ENCODE data around the gene SIAH3. TPM values are rescaled to one million over a fixed set of nuclear protein-coding genes. Genes with fewer than 3 reads are reported as not detected.

Gene SIAH3
- polyA plus RNA-seq, 4 donors = 0.01 to 0.06 TPM; not detected in 2

- H3K36me3 ChIP-seq (ENCODE audit: control insufficient read depth in 3 of 3, insufficient read depth in 2 of 3, low read depth in 1 of 3, low read length in 3 of 3) = no peaks in the 10 kb centered on the region
- no peak overlapping the region for H3K27ac ChIP-seq (ENCODE audit: low read depth in 1 of 3, low read length in 2 of 3)
- WGBS, 3 donors = 37 to 55% (median 48%) methylated on average over 7 of the region's 7 CpGs
- no peak for FAIRE-seq
- no peak for DNase-seq
- peaks cover 0 to 44% (median 18%) of the 10 kb centered on the region in 3 donors for H3K27me3 ChIP-seq (ENCODE audit: control insufficient read depth in 3 of 3, insufficient read depth in 3 of 3, low read length in 3 of 3)
- H3K4me1 ChIP-seq (ENCODE audit: control insufficient read depth in 3 of 3, insufficient read depth in 2 of 3, low read depth in 1 of 3, low read length in 2 of 3) = peaks cover 0 to 8% (median 0%) of the 10 kb centered on the region in 3 donors
- H3K4me3 ChIP-seq (ENCODE audit: low read depth in 1 of 3, low read length in 3 of 3) = no peak overlapping the region
- H3K9me3 ChIP-seq (ENCODE audit: control insufficient read depth in 2 of 2, insufficient read depth in 1 of 2, low read depth in 1 of 2, low read length in 1 of 2) = no peaks in the 10 kb centered on the region
Observed at GRCh38 chr13:45851956-45852355, 403 bp upstream of the SIAH3 start.

GRCh38 chr13:45850027-45850613 is 1.4 kb downstream of the SIAH3 start:
- Histone ChIP-seq H3K4me1 (ENCODE audit: control insufficient read depth in 3 of 3, insufficient read depth in 2 of 3, low read depth in 1 of 3, low read length in 2 of 3) (peaks cover 0 to 8% (median 0%) of the 10 kb centered on the region in 3 donors), H3K4me3 (ENCODE audit: low read depth in 1 of 3, low read length in 3 of 3) (no peak overlapping the region), H3K36me3 (ENCODE audit: control insufficient read depth in 3 of 3, insufficient read depth in 2 of 3, low read depth in 1 of 3, low read length in 3 of 3) (no peaks in the 10 kb centered on the region), H3K9me3 (ENCODE audit: control insufficient read depth in 2 of 2, insufficient read depth in 1 of 2, low read depth in 1 of 2, low read length in 1 of 2) (no peaks in the 10 kb centered on the region), H3K27ac (ENCODE audit: low read depth in 1 of 3, low read length in 2 of 3) (no peak overlapping the region), H3K27me3 (ENCODE audit: control insufficient read depth in 3 of 3, insufficient read depth in 3 of 3, low read length in 3 of 3) (peaks cover 0 to 46% (median 18%) of the 10 kb centered on the region in 3 donors)
- no peak for FAIRE-seq
- no peak for DNase-seq
- 48 to 57% (median 54%) methylated on average over 16 of the region's 16 CpGs for WGBS, 3 donors

- no peak overlapping the region for H3K4me3 ChIP-seq (ENCODE audit: low read depth in 1 of 3, low read length in 3 of 3)
- DNase-seq (no peak), FAIRE-seq (no peak)
- H3K36me3 ChIP-seq (ENCODE audit: control insufficient read depth in 3 of 3, insufficient read depth in 2 of 3, low read depth in 1 of 3, low read length in 3 of 3) = no peaks in the 10 kb centered on the region
- H3K27me3 ChIP-seq (ENCODE audit: control insufficient read depth in 3 of 3, insufficient read depth in 3 of 3, low read length in 3 of 3) = peaks cover 0 to 46% (median 18%) of the 10 kb centered on the region in 3 donors
- no peaks in the 10 kb centered on the region for H3K9me3 ChIP-seq (ENCODE audit: control insufficient read depth in 2 of 2, insufficient read depth in 1 of 2, low read depth in 1 of 2, low read length in 1 of 2)
- 59 to 67% (median 62%) methylated on average over 2 of the region's 2 CpGs for WGBS, 3 donors
- peaks cover 0 to 8% (median 0%) of the 10 kb centered on the region in 3 donors for H3K4me1 ChIP-seq (ENCODE audit: control insufficient read depth in 3 of 3, insufficient read depth in 2 of 3, low read depth in 1 of 3, low read length in 2 of 3)
- no peak overlapping the region for H3K27ac ChIP-seq (ENCODE audit: low read depth in 1 of 3, low read length in 2 of 3)
Observed at GRCh38 chr13:45849408-45849807, 2.1 kb downstream of the SIAH3 start.

GRCh38 chr13:45847554-45848224 is 3.9 kb downstream of the SIAH3 start:
- no peak overlapping the region for H3K4me3 ChIP-seq (ENCODE audit: low read depth in 1 of 3, low read length in 3 of 3)
- FAIRE-seq (no peak), DNase-seq (peak in 1 of 2 donors; percentile 40)
- H3K27ac ChIP-seq (ENCODE audit: low read depth in 1 of 3, low read length in 2 of 3) = peak overlapping the region in 1 of 3 donors; percentile 30
- peaks cover 0 to 8% (median 0%) of the 10 kb centered on the region in 3 donors for H3K4me1 ChIP-seq (ENCODE audit: control insufficient read depth in 3 of 3, insufficient read depth in 2 of 3, low read depth in 1 of 3, low read length in 2 of 3)
- no peaks in the 10 kb centered on the region for H3K36me3 ChIP-seq (ENCODE audit: control insufficient read depth in 3 of 3, insufficient read depth in 2 of 3, low read depth in 1 of 3, low read length in 3 of 3)
- 4 to 19% (median 17%) methylated on average over 13 of the region's 13 CpGs for WGBS, 3 donors
- H3K27me3 ChIP-seq (ENCODE audit: control insufficient read depth in 3 of 3, insufficient read depth in 3 of 3, low read length in 3 of 3) = peaks cover 0 to 40% (median 12%) of the 10 kb centered on the region in 3 donors
- H3K9me3 ChIP-seq (ENCODE audit: control insufficient read depth in 2 of 2, insufficient read depth in 1 of 2, low read depth in 1 of 2, low read length in 1 of 2) = no peaks in the 10 kb centered on the region

GRCh38 chr13:45846681-45847080 is 4.9 kb downstream of the SIAH3 start:
- H3K36me3 ChIP-seq (ENCODE audit: control insufficient read depth in 3 of 3, insufficient read depth in 2 of 3, low read depth in 1 of 3, low read length in 3 of 3) = no peaks in the 10 kb centered on the region
- no peak for FAIRE-seq
- no peak overlapping the region for H3K4me3 ChIP-seq (ENCODE audit: low read depth in 1 of 3, low read length in 3 of 3)
- peaks cover 0 to 32% (median 8%) of the 10 kb centered on the region in 3 donors for H3K27me3 ChIP-seq (ENCODE audit: control insufficient read depth in 3 of 3, insufficient read depth in 3 of 3, low read length in 3 of 3)
- H3K27ac ChIP-seq (ENCODE audit: low read depth in 1 of 3, low read length in 2 of 3) = no peak overlapping the region
- no peak for DNase-seq
- H3K4me1 ChIP-seq (ENCODE audit: control insufficient read depth in 3 of 3, insufficient read depth in 2 of 3, low read depth in 1 of 3, low read length in 2 of 3) = peaks cover 0 to 8% (median 0%) of the 10 kb centered on the region in 3 donors
- WGBS, 3 donors = 92 to 96% (median 94%) methylated on average over 8 of the region's 8 CpGs
- no peaks in the 10 kb centered on the region for H3K9me3 ChIP-seq (ENCODE audit: control insufficient read depth in 2 of 2, insufficient read depth in 1 of 2, low read depth in 1 of 2, low read length in 1 of 2)

- Histone ChIP-seq H3K36me3 (ENCODE audit: control insufficient read depth in 3 of 3, insufficient read depth in 2 of 3, low read depth in 1 of 3, low read length in 3 of 3) (no peaks in the 10 kb centered on the region), H3K27ac (ENCODE audit: low read depth in 1 of 3, low read length in 2 of 3) (no peak overlapping the region), H3K4me3 (ENCODE audit: low read depth in 1 of 3, low read length in 3 of 3) (no peak overlapping the region), H3K27me3 (ENCODE audit: control insufficient read depth in 3 of 3, insufficient read depth in 3 of 3, low read length in 3 of 3) (no peaks in the 10 kb centered on the region), H3K9me3 (ENCODE audit: control insufficient read depth in 2 of 2, insufficient read depth in 1 of 2, low read depth in 1 of 2, low read length in 1 of 2) (no peaks in the 10 kb centered on the region), H3K4me1 (ENCODE audit: control insufficient read depth in 3 of 3, insufficient read depth in 2 of 3, low read depth in 1 of 3, low read length in 2 of 3) (no peaks in the 10 kb centered on the region)
- DNase-seq (no peak), FAIRE-seq (no peak)
- WGBS, 3 donors = 71 to 80% (median 76%) methylated on average over 12 of the region's 12 CpGs
Observed at GRCh38 chr13:45838171-45838745, 13.3 kb downstream of the SIAH3 start.

GRCh38 chr13:45837111-45837510 is 14.4 kb downstream of the SIAH3 start:
- H3K4me3 ChIP-seq (ENCODE audit: low read depth in 1 of 3, low read length in 3 of 3) = no peak overlapping the region
- H3K27ac ChIP-seq (ENCODE audit: low read depth in 1 of 3, low read length in 2 of 3) = no peak overlapping the region
- no peaks in the 10 kb centered on the region for H3K27me3 ChIP-seq (ENCODE audit: control insufficient read depth in 3 of 3, insufficient read depth in 3 of 3, low read length in 3 of 3)
- H3K9me3 ChIP-seq (ENCODE audit: control insufficient read depth in 2 of 2, insufficient read depth in 1 of 2, low read depth in 1 of 2, low read length in 1 of 2) = no peaks in the 10 kb centered on the region
- FAIRE-seq = no peak
- DNase-seq = no peak
- H3K4me1 ChIP-seq (ENCODE audit: control insufficient read depth in 3 of 3, insufficient read depth in 2 of 3, low read depth in 1 of 3, low read length in 2 of 3) = no peaks in the 10 kb centered on the region
- 36 to 59% (median 51%) methylated on average over 1 of the region's 1 CpG for WGBS, 3 donors
- no peaks in the 10 kb centered on the region for H3K36me3 ChIP-seq (ENCODE audit: control insufficient read depth in 3 of 3, insufficient read depth in 2 of 3, low read depth in 1 of 3, low read length in 3 of 3)

GRCh38 chr13:45834411-45834994 is 17.1 kb downstream of the SIAH3 start:
- Histone ChIP-seq H3K27me3 (ENCODE audit: control insufficient read depth in 3 of 3, insufficient read depth in 3 of 3, low read length in 3 of 3) (no peaks in the 10 kb centered on the region), H3K4me3 (ENCODE audit: low read depth in 1 of 3, low read length in 3 of 3) (no peak overlapping the region), H3K9me3 (ENCODE audit: control insufficient read depth in 2 of 2, insufficient read depth in 1 of 2, low read depth in 1 of 2, low read length in 1 of 2) (no peaks in the 10 kb centered on the region), H3K27ac (ENCODE audit: low read depth in 1 of 3, low read length in 2 of 3) (no peak overlapping the region), H3K36me3 (ENCODE audit: control insufficient read depth in 3 of 3, insufficient read depth in 2 of 3, low read depth in 1 of 3, low read length in 3 of 3) (no peaks in the 10 kb centered on the region), H3K4me1 (ENCODE audit: control insufficient read depth in 3 of 3, insufficient read depth in 2 of 3, low read depth in 1 of 3, low read length in 2 of 3) (no peaks in the 10 kb centered on the region)
- FAIRE-seq (no peak), DNase-seq (no peak)
- WGBS, 3 donors = 84 to 91% (median 87%) methylated on average over 7 of the region's 7 CpGs

Measured in small intestine (tissue), 7 donors.